Measurements from ENCODE around the gene ADD1. TPM values are rescaled to one million over a fixed set of nuclear protein-coding genes. Genes with fewer than 3 reads are reported as not detected.

The ADD1 gene
- total and polyA plus RNA-seq, 2 donors (not counting 1 experiment from before 2014, with no cell fraction given), result 164 to 171 TPM

- Histone ChIP-seq H3K27me3 (ENCODE audit: control insufficient read depth, insufficient read depth, low read length) (no peaks in the 10 kb centered on the region), H3K27ac (ENCODE audit: insufficient read depth, low read length) (peak overlapping the region; percentile 27)
Observed at GRCh38 chr4:2818351-2818939, 25.2 kb upstream of the ADD1 start.

GRCh38 chr4:2819244-2820215, 24.1 kb upstream of the ADD1 start:
- no peak for DNase-seq (ENCODE audit: low read depth in 2 of 2)
- Histone ChIP-seq H4K20me1 (ENCODE audit: control insufficient read depth, extremely low read depth, insufficient read depth, low read length) (no peaks in the 10 kb centered on the region), H3K27ac (ENCODE audit: insufficient read depth, low read length) (no peak overlapping the region), H3K4me3 (replicated peaks in 1 of 4; ENCODE audit: control extremely low read depth in 1 of 4, insufficient read depth in 1 of 4, low read depth in 3 of 4, low read length in 4 of 4) (peak overlapping the region in 1 of 4 experiments; percentile 64), H3K79me2 (ENCODE audit: control insufficient read depth, insufficient read depth, low read length) (peaks cover 5% of the 10 kb centered on the region), H3K4me1 (ENCODE audit: control insufficient read depth, extremely low read depth, insufficient read depth, low read length) (peaks cover 3% of the 10 kb centered on the region), H3K4me2 (ENCODE audit: extremely low read depth, insufficient read depth, low read length) (no peak overlapping the region), H2AFZ (ENCODE audit: low read length) (no peak overlapping the region), H3K9me3 (ENCODE audit: control insufficient read depth, insufficient read depth, low read depth, low read length) (no peaks in the 10 kb centered on the region), H3K36me3 (ENCODE audit: control insufficient read depth, insufficient read depth, low read length) (peaks cover 2% of the 10 kb centered on the region), H3K9ac (ENCODE audit: insufficient read depth, low read length) (no peak overlapping the region), H3K27me3 (ENCODE audit: control insufficient read depth, insufficient read depth, low read length) (no peaks in the 10 kb centered on the region)
- no peak for TF ChIP-seq EZH2 (IDR thresholded peaks at IDR 0.05; ENCODE audit: low read length, missing control alignments)
- no peak for TF ChIP-seq CTCF (conservative IDR thresholded peaks at IDR 0.05 in 1 of 2, IDR thresholded peaks at IDR 0.05 in 1 of 2; ENCODE audit: low read depth in 1 of 2, low read length in 2 of 2)

More at GRCh38 chr4:2818351-2818939, 25.2 kb upstream of the ADD1 start:
- Histone ChIP-seq H2AFZ (ENCODE audit: low read length) (no peak overlapping the region), H3K79me2 (ENCODE audit: control insufficient read depth, insufficient read depth, low read length) (peaks cover 7% of the 10 kb centered on the region), H3K4me1 (ENCODE audit: control insufficient read depth, extremely low read depth, insufficient read depth, low read length) (peaks cover 3% of the 10 kb centered on the region), H3K4me3 (replicated peaks in 1 of 4; ENCODE audit: control extremely low read depth in 1 of 4, insufficient read depth in 1 of 4, low read depth in 3 of 4, low read length in 4 of 4) (peak overlapping the region; percentile 45 to 64 (median 50)), H4K20me1 (ENCODE audit: control insufficient read depth, extremely low read depth, insufficient read depth, low read length) (no peaks in the 10 kb centered on the region), H3K9me3 (ENCODE audit: control insufficient read depth, insufficient read depth, low read depth, low read length) (no peaks in the 10 kb centered on the region), H3K36me3 (ENCODE audit: control insufficient read depth, insufficient read depth, low read length) (no peaks in the 10 kb centered on the region), H3K4me2 (ENCODE audit: extremely low read depth, insufficient read depth, low read length) (peak overlapping the region; percentile 69), H3K9ac (ENCODE audit: insufficient read depth, low read length) (peak overlapping the region; percentile 67)
- no peak for DNase-seq (ENCODE audit: low read depth in 2 of 2)
- no peak for TF ChIP-seq EZH2 (IDR thresholded peaks at IDR 0.05; ENCODE audit: low read length, missing control alignments)
- TF ChIP-seq CTCF (conservative IDR thresholded peaks at IDR 0.05 in 1 of 2, IDR thresholded peaks at IDR 0.05 in 1 of 2; ENCODE audit: low read depth in 1 of 2, low read length in 2 of 2), result no peak

Data from fibroblast of lung (primary cell).